OCI-LY1 (cell line): Measurements from ENCODE around the gene DMKN.

Experiments
- EZH2 ChIP-seq: fragments of 200-600 bp; sonication (generic), shearing (Covaris generic); IDR thresholded peaks from 2 replicates; pipeline ENCODE4 v1.8.0; 2017; ENCODE audit warnings: borderline replicate concordance, mixed run types, mild to moderate bottlenecking, antibody characterized with exemption, low read length, moderate library complexity, mixed read lengths
- TF ChIP-seq, protein P1 (sequence below): fragments of 200-600 bp; sonication (generic), shearing (Covaris generic); IDR thresholded peaks from 2 replicates; pipeline ENCODE4 v1.5.1; 2017; ENCODE audit warnings: mild to moderate bottlenecking, antibody characterized with exemption, low read length, moderate library complexity, mixed read lengths

- TF ChIP-seq, protein P1, sequence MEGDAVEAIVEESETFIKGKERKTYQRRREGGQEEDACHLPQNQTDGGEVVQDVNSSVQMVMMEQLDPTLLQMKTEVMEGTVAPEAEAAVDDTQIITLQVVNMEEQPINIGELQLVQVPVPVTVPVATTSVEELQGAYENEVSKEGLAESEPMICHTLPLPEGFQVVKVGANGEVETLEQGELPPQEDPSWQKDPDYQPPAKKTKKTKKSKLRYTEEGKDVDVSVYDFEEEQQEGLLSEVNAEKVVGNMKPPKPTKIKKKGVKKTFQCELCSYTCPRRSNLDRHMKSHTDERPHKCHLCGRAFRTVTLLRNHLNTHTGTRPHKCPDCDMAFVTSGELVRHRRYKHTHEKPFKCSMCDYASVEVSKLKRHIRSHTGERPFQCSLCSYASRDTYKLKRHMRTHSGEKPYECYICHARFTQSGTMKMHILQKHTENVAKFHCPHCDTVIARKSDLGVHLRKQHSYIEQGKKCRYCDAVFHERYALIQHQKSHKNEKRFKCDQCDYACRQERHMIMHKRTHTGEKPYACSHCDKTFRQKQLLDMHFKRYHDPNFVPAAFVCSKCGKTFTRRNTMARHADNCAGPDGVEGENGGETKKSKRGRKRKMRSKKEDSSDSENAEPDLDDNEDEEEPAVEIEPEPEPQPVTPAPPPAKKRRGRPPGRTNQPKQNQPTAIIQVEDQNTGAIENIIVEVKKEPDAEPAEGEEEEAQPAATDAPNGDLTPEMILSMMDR, result no peak
- no peak for TF ChIP-seq EZH2
These were observed 4.9 kb upstream of the DMKN start for GRCh38 chr19:35518313-35518712.
